Tibial nerve (tissue), 4 donors: ENCODE measurements around the gene RAD1. TPM values are rescaled to one million over a fixed set of nuclear protein-coding genes. Genes with fewer than 3 reads are reported as not detected.
A peak's percentile ranks its signal among the peaks of the same experiment; 100 is the strongest.

ENCODE experiments used
- DNase-seq, 2 donors: peaks; one replicate each; pipeline ENCODE4 v3.0.0-alpha.2; 2019; ENCODE audit warnings: low spot score in 2 of 2
- H3K27ac ChIP-seq, 4 donors: fragments of 200-600 bp; sonication (generic) in 3 of 4; one replicate each; pipeline ENCODE4 v1.5.1; 2017 to 2019; ENCODE audit warnings: mild to moderate bottlenecking in 1 of 4
- H3K27me3 ChIP-seq, 2 donors: fragments of 200-600 bp; sonication (generic) in 1 of 2; one replicate each; pipeline versions ENCODE4 v1.5.1 to v1.6.0; 2017 to 2019
- H3K36me3 ChIP-seq, 3 donors: fragments of 200-600 bp; sonication (generic); one replicate each; pipeline ENCODE4 v1.5.1; 2018 to 2019
- H3K4me1 ChIP-seq, 4 donors: fragments of 200-600 bp; sonication (generic) in 3 of 4; one replicate each; pipeline ENCODE4 v1.5.1; 2017 to 2019
- H3K4me3 ChIP-seq, 4 donors: fragments of 200-600 bp; sonication (generic) in 3 of 4; one replicate each; pipeline ENCODE4 v1.5.1; 2017 to 2019; ENCODE audit warnings: mild to moderate bottlenecking in 1 of 4, moderate library complexity in 1 of 4
- H3K9me3 ChIP-seq, 4 donors: fragments of 200-600 bp; sonication (generic) in 3 of 4; one replicate each; pipeline ENCODE4 v1.5.1; 2017 to 2019
- EP300 ChIP-seq, 2 donors: sonication (generic); formaldehyde crosslinking; IDR thresholded peaks; one replicate each; pipeline ENCODE4 v1.6.1; 2017; ENCODE audit warnings: antibody characterized with exemption in 2 of 2, mild to moderate bottlenecking in 1 of 2
- POLR2A ChIP-seq, 2 donors: fragments of 450-650 bp; IDR thresholded peaks; one replicate each; pipeline ENCODE4 v1.6.1; 2017; ENCODE audit warnings: antibody characterized with exemption in 2 of 2, mild to moderate bottlenecking in 2 of 2, moderate library complexity in 2 of 2
- WGBS, 2 donors: methylation state at CpG; one replicate each; pipeline ENCODE4 v1.1.5; 2018; 5-methylcytosine and 5-hydroxymethylcytosine counted together
- total RNA-seq, 4 donors: library from RNA; depleted of rRNA; stranded (reverse); fragments of >200 nt; gene quantifications; one replicate each; pipeline ENCODE4 v1.1.0, GENCODE V29; 2016
- TF ChIP-seq, protein P1 (sequence below), 5 experiments: fragments of 200-600 bp in 3 of 5; fragments of 450-650 bp in 2 of 5; sonication (generic) in 3 of 5; IDR thresholded peaks; one replicate each; pipeline ENCODE4 v1.5.1; 2016 to 2019; ENCODE audit warnings: antibody characterized with exemption in 5 of 5, mild to moderate bottlenecking in 3 of 5, moderate library complexity in 2 of 5

Gene RAD1
- total RNA-seq, 4 donors from 2014 or later: 12.3 to 22.3 (median 16.7) TPM

DNA sequence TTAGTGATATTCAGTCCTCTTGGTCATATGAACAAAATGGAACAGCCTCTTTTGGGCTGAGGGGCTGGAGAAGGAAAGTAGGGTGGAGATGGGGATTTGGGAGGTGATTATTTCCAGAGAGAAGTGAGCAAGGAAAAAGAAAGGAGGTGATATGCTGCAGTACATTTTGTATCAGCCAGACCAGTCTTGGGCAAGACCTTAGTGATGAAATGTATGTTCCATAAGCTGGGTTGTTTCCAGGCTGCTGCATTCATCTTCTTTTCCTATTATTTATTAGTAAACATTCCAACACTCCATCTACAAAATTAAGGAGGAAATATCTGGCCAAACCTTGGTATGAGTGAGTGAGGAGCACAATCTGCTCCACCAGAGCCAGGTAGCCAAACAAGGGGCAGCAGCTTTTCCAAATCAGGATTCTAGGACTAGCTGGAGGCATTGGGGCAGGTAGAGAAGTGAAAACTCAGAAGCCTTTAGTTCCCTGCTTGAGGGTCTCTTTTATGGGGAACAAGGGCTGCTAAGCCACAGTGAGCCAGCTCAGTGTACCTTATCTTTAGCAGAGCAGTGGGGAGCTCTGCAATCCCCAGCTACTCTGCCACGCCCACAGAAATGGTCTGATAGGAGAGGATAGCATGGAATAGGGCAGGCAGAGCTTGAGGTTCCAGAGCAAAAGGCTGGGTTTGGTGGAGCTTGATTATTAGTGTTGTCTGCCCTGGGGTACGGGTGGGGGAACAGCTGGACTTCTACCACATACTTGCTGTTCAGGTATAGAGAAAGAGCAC is 19.5 kb downstream of the RAD1 start:
- no peaks in the 10 kb centered on the region for H3K36me3 ChIP-seq
- H3K4me1 ChIP-seq: peaks cover 0 to 11% (median 0%) of the 10 kb centered on the region in 4 donors
- no peak for TF ChIP-seq EP300 (IDR thresholded peaks at IDR 0.05)
- no peak for TF ChIP-seq POLR2A (IDR thresholded peaks at IDR 0.05)
- TF ChIP-seq, protein P1, sequence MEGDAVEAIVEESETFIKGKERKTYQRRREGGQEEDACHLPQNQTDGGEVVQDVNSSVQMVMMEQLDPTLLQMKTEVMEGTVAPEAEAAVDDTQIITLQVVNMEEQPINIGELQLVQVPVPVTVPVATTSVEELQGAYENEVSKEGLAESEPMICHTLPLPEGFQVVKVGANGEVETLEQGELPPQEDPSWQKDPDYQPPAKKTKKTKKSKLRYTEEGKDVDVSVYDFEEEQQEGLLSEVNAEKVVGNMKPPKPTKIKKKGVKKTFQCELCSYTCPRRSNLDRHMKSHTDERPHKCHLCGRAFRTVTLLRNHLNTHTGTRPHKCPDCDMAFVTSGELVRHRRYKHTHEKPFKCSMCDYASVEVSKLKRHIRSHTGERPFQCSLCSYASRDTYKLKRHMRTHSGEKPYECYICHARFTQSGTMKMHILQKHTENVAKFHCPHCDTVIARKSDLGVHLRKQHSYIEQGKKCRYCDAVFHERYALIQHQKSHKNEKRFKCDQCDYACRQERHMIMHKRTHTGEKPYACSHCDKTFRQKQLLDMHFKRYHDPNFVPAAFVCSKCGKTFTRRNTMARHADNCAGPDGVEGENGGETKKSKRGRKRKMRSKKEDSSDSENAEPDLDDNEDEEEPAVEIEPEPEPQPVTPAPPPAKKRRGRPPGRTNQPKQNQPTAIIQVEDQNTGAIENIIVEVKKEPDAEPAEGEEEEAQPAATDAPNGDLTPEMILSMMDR (IDR thresholded peaks at IDR 0.05): no peak
- no peaks in the 10 kb centered on the region for H3K27me3 ChIP-seq
- no peaks in the 10 kb centered on the region for H3K9me3 ChIP-seq
- H3K4me3 ChIP-seq: no peak overlapping the region
- no peak for DNase-seq
- WGBS, 2 donors: 92 to 96% methylated on average over 2 of the region's 2 CpGs
- H3K27ac ChIP-seq: no peak overlapping the region

DNA sequence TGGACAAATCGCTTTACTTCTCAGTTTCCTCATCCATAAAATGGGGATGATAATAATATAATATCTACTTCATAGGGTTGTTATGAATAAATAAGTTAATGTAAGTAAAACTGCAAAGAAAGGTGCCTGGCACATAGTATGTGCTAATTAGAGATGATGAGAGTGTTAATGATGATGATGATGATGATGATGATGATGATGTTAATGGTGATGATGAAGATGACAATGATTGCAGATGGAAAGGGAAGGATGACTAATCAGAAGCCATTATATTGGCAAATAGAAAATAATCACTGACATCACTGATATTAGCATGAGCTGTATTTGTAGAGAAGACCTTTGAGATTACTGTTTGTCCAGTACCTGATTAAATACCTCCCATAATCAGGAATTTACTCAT is 20.6 kb downstream of the RAD1 start:
- no peaks in the 10 kb centered on the region for H3K36me3 ChIP-seq
- H3K27me3 ChIP-seq: no peaks in the 10 kb centered on the region
- TF ChIP-seq, protein P1 (IDR thresholded peaks at IDR 0.05): no peak
- TF ChIP-seq EP300 (IDR thresholded peaks at IDR 0.05): no peak
- TF ChIP-seq POLR2A (IDR thresholded peaks at IDR 0.05): no peak
- no peak overlapping the region for H3K4me3 ChIP-seq
- no peak overlapping the region for H3K27ac ChIP-seq
- DNase-seq: no peak
- WGBS, 2 donors: 96 to 98% methylated on average over 1 of the region's 1 CpG
- H3K9me3 ChIP-seq: no peaks in the 10 kb centered on the region
- peaks cover 0 to 11% (median 0%) of the 10 kb centered on the region in 4 donors for H3K4me1 ChIP-seq

DNA sequence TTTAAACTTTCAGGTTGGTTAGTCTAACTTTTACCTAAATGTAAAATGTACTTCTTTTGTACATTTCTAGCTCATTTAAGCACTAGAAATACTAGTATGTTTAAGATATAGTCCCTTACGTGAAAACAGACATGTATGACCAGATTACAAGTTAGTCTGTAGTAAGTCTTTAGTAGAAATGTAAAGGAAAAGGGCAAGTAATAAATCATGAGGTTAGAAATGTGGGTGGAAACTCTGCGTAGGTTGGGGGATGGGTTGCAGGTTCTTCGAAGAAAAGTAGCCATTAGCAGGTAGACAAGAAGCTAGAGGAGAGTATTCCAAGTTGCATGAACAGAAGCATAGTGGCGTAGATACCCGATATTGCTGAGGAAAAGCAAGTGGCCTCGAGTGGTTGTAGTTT is 22.9 kb downstream of the RAD1 start:
- 85 to 87% methylated on average over 6 of the region's 6 CpGs for WGBS, 2 donors
- DNase-seq: no peak
- H3K27ac ChIP-seq: no peak overlapping the region
- peaks cover 0 to 6% (median 0%) of the 10 kb centered on the region in 4 donors for H3K4me1 ChIP-seq
- no peaks in the 10 kb centered on the region for H3K27me3 ChIP-seq
- H3K9me3 ChIP-seq: no peaks in the 10 kb centered on the region
- no peaks in the 10 kb centered on the region for H3K36me3 ChIP-seq
- no peak overlapping the region for H3K4me3 ChIP-seq
- TF ChIP-seq, protein P1 (IDR thresholded peaks at IDR 0.05): no peak
- TF ChIP-seq EP300 (IDR thresholded peaks at IDR 0.05) (no peak), POLR2A (IDR thresholded peaks at IDR 0.05) (no peak)

DNA sequence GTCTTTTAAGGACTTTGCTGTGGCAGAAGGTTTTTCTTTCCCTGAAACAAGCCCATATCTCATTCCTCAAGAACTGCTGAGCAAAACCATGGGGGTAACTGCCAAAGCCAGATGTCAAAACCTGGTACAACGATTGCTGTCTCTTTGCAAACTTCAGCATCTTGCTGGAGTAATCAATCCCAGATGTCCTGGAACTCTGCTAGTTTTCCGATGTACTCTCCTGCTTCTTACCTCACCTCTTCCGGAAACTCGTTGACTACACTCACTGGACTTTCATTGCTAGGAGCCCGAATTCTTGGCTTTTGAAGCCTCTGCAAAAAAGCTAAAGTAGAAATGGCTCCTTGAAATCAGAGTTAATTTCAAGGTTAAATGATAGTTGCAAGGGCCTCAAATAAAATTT is 23.3 kb downstream of the RAD1 start:
- Histone ChIP-seq H3K27me3 (no peaks in the 10 kb centered on the region), H3K4me3 (no peak overlapping the region), H3K27ac (no peak overlapping the region), H3K4me1 (peaks cover 0 to 6% (median 0%) of the 10 kb centered on the region in 4 donors), H3K9me3 (no peaks in the 10 kb centered on the region), H3K36me3 (no peaks in the 10 kb centered on the region)
- WGBS, 2 donors: 52 to 60% methylated on average over 5 of the region's 5 CpGs
- no peak for TF ChIP-seq POLR2A (IDR thresholded peaks at IDR 0.05)
- TF ChIP-seq EP300 (IDR thresholded peaks at IDR 0.05): peak in 1 of 2 donors; percentile 76
- peak in 1 of 2 donors; percentile 69 for DNase-seq

DNA sequence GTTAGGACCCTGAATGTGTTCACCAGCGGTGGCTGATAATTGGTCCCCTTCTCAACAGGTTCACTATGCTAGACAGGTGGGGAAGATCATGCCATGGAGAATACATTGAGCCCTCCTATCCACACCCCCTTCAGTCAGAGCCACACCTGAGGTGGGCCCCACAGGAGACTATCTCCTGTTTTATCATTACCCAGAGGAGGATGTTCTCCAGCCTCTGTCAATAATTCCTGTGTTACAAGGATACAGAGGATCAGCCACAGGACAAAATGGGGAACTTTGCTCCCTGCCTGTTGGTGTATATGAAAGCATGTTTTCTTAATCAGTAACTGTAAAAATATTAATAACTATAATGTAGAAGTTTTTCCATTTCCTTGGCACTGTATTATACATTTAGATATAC is 25.9 kb downstream of the RAD1 start:
- WGBS, 2 donors: 93 to 100% methylated on average over 1 of the region's 1 CpG

More for the DNA sequence above, 25.9 kb downstream of the RAD1 start:
- H3K9me3 ChIP-seq: no peaks in the 10 kb centered on the region
- no peak for TF ChIP-seq POLR2A (IDR thresholded peaks at IDR 0.05)
- no peak for TF ChIP-seq EP300 (IDR thresholded peaks at IDR 0.05)
- TF ChIP-seq, protein P1 (IDR thresholded peaks at IDR 0.05): no peak
- no peaks in the 10 kb centered on the region for H3K27me3 ChIP-seq
- no peak for DNase-seq
- peaks cover 0 to 6% (median 0%) of the 10 kb centered on the region in 4 donors for H3K4me1 ChIP-seq
- H3K36me3 ChIP-seq: no peaks in the 10 kb centered on the region
- no peak overlapping the region for H3K27ac ChIP-seq
- no peak overlapping the region for H3K4me3 ChIP-seq
